ENCODE results near the gene LPGAT1.

Gene LPGAT1

DNA sequence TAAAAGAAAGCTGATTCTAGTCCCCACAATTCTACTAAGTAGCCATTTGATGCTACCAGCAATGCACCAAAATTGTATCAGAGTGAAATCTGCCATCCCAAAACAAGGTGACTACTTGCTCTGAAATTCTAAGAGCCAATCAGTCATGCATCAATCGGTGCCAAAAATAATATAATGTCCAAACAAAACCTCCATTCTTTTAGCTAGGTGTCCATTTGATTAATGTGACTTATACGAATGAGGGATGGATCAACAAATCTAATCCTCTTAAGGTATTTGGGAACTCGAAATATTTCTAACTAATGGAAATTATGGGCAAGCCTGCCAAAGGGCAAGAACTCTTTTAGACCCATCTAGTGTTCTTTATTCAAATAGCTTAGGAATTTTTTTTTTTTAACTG lies 88.8 kb downstream of the LPGAT1 start:
- Histone ChIP-seq H3K27me3 (no peaks in the 10 kb centered on the region), H3K36me3 (no peaks in the 10 kb centered on the region), H3K4me3 (ENCODE audit: low read depth, low read length) (no peak overlapping the region), H3K4me1 (no peaks in the 10 kb centered on the region; the same call in 1 of the 2 replicates), H3K9me3 (no peaks in the 10 kb centered on the region)
- TF ChIP-seq, protein P1, sequence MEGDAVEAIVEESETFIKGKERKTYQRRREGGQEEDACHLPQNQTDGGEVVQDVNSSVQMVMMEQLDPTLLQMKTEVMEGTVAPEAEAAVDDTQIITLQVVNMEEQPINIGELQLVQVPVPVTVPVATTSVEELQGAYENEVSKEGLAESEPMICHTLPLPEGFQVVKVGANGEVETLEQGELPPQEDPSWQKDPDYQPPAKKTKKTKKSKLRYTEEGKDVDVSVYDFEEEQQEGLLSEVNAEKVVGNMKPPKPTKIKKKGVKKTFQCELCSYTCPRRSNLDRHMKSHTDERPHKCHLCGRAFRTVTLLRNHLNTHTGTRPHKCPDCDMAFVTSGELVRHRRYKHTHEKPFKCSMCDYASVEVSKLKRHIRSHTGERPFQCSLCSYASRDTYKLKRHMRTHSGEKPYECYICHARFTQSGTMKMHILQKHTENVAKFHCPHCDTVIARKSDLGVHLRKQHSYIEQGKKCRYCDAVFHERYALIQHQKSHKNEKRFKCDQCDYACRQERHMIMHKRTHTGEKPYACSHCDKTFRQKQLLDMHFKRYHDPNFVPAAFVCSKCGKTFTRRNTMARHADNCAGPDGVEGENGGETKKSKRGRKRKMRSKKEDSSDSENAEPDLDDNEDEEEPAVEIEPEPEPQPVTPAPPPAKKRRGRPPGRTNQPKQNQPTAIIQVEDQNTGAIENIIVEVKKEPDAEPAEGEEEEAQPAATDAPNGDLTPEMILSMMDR (IDR thresholded peaks at IDR 0.05; ENCODE audit: low read depth, low read length) = no peak
- no peak for DNase-seq

DNA sequence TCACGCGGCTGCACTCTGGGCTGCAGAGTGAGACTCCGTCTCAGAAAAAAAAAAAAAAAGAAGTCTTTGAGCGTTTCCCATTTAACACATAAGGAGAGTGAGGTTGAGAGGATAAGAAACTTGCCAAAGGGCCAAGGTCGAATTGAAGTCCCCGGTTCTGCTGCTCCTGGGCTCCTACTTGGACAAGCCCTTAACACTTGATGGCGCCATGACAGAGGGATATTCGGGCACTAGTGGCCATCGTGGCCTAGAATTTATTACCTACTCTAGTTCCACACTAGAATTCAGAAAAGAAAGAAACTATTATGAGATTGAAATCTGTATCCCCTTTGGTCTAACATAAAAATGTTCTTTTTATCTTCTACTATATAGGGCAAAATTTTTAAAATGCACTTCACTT lies 89.4 kb downstream of the LPGAT1 start:
- H3K36me3 ChIP-seq = no peaks in the 10 kb centered on the region
- no peak for DNase-seq
- H3K9me3 ChIP-seq = no peaks in the 10 kb centered on the region
- TF ChIP-seq, protein P1 (IDR thresholded peaks at IDR 0.05; ENCODE audit: low read depth, low read length) = peak; percentile 20; the same call in 1 of the 2 replicates
- no peaks in the 10 kb centered on the region for H3K27me3 ChIP-seq
- no peak overlapping the region for H3K4me3 ChIP-seq (ENCODE audit: low read depth, low read length)
- peaks cover 6% of the 10 kb centered on the region for H3K4me1 ChIP-seq

DNA sequence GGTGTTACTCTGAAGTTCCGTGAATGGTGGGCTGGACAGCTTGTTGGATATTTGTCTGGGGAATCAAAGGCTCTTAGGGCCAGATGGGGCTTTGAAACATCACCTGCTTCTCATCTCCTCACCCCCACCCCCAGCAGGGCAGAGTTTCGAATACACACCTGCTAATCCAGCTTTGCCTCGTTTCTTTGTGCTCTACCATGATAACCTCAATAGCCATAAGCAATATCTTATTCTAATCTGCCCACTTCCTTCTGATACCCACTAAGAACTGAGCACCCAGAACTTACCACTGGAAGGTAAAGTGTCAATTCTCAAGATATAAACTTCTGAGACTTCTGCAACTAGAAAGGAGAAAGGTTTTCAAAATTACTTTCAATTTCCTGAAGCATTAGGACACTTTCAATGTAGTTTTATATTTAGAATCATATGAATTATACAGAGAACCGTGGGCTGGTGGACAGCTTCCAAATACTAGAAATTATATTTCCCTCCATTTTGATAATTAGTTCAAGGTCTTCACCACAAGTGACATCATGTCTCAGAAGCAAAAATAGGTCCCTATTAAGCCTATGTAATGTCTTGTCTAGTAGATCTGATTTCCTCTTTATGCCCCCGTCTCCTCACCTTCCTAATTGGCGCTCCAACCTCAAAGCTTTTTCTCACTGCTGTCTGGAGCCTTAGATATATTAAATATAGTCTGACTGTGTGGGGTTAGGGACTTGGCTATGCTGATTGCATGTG lies 90.7 kb downstream of the LPGAT1 start:
- DNase-seq = no peak
- Histone ChIP-seq H3K4me1 (peaks cover 18% of the 10 kb centered on the region), H3K27me3 (no peaks in the 10 kb centered on the region), H3K4me3 (ENCODE audit: low read depth, low read length) (no peak overlapping the region), H3K9me3 (no peaks in the 10 kb centered on the region), H3K36me3 (no peaks in the 10 kb centered on the region)
- TF ChIP-seq, protein P1 (IDR thresholded peaks at IDR 0.05; ENCODE audit: low read depth, low read length) = no peak

DNA sequence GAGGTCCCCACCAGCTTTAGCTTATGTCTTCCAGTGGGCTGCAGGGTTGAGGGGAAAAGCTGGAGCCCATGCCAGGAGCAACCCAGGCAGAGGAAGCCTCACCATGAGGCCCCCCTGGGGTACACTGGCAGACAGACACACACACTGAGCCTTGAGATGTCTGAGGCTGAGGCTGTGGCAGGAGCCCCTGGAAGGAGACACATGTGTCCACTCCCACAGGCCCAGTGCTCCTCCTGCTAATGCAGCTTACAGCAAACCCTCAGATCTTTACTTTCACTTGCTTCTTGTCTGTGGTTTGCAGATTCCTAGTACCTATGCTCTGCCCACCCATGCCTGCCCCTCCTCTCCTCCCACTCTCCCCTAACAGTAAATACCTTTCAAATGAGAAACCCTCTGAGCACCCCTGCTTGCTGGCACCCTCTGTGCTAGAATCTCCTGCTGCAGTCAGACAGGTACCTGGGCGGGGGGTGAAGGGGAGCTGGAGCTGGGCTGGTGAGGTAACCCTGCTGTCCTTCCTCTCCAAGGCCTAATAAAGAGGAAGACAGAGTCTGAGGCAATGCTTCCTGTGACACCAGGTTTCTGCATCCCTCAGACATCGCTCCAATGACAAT lies 91.8 kb downstream of the LPGAT1 start:
- Histone ChIP-seq H3K4me3 (ENCODE audit: low read depth, low read length) (no peak overlapping the region), H3K27me3 (no peaks in the 10 kb centered on the region), H3K9me3 (no peaks in the 10 kb centered on the region), H3K4me1 (peaks cover 18% of the 10 kb centered on the region), H3K36me3 (no peaks in the 10 kb centered on the region)
- TF ChIP-seq, protein P1 (IDR thresholded peaks at IDR 0.05; ENCODE audit: low read depth, low read length) = no peak
- DNase-seq = no peak

DNA sequence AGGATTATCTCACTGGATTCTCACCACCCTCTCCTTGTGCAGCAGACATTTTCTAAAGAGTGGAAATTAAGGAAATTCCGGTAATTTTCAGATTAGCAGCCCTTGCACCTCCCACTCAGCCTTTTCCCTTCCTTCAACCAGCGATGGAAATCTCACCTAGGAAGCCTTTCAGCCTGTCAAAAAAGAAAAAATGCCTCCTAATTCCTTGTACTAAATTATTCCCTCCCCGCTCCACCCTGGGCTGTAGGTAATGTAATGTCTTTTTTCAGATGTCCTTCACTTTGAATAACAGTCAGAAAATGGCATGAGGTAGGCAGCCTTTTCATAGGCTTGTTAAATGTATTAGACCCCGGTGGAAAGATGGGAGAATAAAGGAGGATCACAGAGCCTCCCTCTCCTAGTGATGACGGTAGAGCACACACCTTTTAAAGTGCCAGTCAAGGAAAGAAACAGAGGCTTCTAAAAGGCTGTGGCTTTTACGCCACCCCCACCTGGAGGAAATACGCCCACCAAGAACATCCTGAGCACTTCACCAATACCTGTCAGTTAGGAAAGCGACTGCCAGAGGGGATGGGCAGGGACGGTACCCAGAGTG lies 92.4 kb downstream of the LPGAT1 start:
- H3K4me1 ChIP-seq = peaks cover 18% of the 10 kb centered on the region
- no peaks in the 10 kb centered on the region for H3K9me3 ChIP-seq
- H3K36me3 ChIP-seq = no peaks in the 10 kb centered on the region
- TF ChIP-seq, protein P1 (IDR thresholded peaks at IDR 0.05; ENCODE audit: low read depth, low read length) = no peak
- no peaks in the 10 kb centered on the region for H3K27me3 ChIP-seq
- no peak for DNase-seq
- no peak overlapping the region for H3K4me3 ChIP-seq (ENCODE audit: low read depth, low read length)
